ENCODE data around the gene RPL7A.

DNA sequence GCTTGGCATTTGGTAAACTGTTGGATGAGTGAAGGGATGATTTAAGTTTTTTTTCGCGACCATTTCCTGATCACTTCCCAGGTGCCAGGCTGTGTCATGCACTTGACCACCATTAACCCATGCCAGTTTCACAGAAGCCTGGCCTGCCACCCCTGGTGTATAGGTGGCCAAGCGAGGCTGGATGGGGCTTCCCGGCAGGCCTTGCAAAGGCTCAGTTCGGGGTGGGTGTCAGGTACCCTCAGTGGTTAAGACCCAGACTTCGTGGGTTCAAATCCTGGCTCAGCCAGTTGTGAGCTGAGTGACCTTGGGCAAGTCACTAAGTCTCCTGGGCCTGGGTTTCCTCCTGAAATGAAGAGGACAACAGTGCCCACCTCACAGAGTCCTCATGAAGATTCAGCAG is 2.4 kb upstream of the RPL7A start:
- no peak for TF ChIP-seq EZH2phosphoT487 (IDR thresholded peaks at IDR 0.05; ENCODE audit: borderline replicate concordance, low read depth, low read length)
- TF ChIP-seq CTCF (conservative IDR thresholded peaks at IDR 0.05; ENCODE audit: low read length): no peak

All from OCI-LY7 (cell line).